ENCODE results near the gene ABLIM3.

DNA sequence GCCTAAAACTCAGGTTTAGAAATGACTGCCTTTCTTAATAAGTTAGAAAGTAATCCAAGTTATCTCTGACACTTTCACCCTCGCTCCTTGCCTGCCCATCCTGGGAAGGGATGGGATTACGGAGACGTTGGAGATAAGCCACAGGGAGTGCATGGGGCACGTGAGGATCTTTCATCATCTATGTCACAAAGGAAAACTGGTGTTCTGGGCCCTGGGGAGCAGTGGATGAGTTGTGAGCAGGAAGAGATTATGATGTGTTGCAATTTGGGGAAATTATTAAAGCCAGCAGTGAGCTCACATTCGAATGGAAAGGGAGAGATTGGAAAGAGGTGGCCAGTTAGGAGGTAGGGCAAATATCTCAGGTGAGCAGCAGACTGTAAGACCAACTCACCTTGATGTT, 143.2 kb downstream of the ABLIM3 start:
- TF ChIP-seq, protein P1, sequence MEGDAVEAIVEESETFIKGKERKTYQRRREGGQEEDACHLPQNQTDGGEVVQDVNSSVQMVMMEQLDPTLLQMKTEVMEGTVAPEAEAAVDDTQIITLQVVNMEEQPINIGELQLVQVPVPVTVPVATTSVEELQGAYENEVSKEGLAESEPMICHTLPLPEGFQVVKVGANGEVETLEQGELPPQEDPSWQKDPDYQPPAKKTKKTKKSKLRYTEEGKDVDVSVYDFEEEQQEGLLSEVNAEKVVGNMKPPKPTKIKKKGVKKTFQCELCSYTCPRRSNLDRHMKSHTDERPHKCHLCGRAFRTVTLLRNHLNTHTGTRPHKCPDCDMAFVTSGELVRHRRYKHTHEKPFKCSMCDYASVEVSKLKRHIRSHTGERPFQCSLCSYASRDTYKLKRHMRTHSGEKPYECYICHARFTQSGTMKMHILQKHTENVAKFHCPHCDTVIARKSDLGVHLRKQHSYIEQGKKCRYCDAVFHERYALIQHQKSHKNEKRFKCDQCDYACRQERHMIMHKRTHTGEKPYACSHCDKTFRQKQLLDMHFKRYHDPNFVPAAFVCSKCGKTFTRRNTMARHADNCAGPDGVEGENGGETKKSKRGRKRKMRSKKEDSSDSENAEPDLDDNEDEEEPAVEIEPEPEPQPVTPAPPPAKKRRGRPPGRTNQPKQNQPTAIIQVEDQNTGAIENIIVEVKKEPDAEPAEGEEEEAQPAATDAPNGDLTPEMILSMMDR (IDR thresholded peaks at IDR 0.05; ENCODE audit: low read length) = no peak
- TF ChIP-seq EZH2 (optimal IDR thresholded peaks at IDR 0.05; ENCODE audit: low read depth, low read length) (no peak), EZH2phosphoT487 (IDR thresholded peaks at IDR 0.05; ENCODE audit: low read length) (no peak)

All from MM.1S (cell line).